ENCODE data around the gene RAD51B.

The RAD51B gene

GRCh38 chr14:68482018-68482417, 662.4 kb downstream of the RAD51B start:
- DNase-seq = no peak

GRCh38 chr14:68482772-68483395, 663.3 kb downstream of the RAD51B start:
- no peak for DNase-seq

GRCh38 chr14:68486033-68486732, 666.6 kb downstream of the RAD51B start:
- no peak for DNase-seq

DNA sequence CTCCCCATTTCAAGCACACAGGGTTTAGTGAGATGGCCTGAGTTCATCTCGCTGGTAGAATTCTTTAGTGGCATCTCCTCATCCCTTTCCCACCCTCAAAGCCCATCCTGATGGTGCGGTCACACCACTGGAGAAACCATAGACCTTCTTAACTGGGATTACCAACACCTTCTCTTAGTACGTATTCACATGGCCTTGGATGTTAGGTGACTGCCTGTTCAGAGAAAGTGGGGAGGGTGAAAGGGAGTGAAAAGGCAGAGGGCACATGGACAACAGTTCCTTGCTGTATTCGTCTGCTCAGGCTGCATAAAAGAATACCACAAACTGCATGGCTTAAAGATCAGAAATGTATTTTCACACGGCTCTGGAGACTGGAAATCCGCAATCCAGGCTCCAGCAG, 667.2 kb downstream of the RAD51B start:
- DNase-seq = no peak

- no peak for DNase-seq
Observed at GRCh38 chr14:68487805-68488590, 668.4 kb downstream of the RAD51B start.

GRCh38 chr14:68491793-68492192, 672.2 kb downstream of the RAD51B start:
- no peak for DNase-seq

- no peak for DNase-seq
Observed at GRCh38 chr14:68492381-68493151, 673.0 kb downstream of the RAD51B start.

GRCh38 chr14:68493152-68493911, 673.8 kb downstream of the RAD51B start:
- DNase-seq = no peak

DNA sequence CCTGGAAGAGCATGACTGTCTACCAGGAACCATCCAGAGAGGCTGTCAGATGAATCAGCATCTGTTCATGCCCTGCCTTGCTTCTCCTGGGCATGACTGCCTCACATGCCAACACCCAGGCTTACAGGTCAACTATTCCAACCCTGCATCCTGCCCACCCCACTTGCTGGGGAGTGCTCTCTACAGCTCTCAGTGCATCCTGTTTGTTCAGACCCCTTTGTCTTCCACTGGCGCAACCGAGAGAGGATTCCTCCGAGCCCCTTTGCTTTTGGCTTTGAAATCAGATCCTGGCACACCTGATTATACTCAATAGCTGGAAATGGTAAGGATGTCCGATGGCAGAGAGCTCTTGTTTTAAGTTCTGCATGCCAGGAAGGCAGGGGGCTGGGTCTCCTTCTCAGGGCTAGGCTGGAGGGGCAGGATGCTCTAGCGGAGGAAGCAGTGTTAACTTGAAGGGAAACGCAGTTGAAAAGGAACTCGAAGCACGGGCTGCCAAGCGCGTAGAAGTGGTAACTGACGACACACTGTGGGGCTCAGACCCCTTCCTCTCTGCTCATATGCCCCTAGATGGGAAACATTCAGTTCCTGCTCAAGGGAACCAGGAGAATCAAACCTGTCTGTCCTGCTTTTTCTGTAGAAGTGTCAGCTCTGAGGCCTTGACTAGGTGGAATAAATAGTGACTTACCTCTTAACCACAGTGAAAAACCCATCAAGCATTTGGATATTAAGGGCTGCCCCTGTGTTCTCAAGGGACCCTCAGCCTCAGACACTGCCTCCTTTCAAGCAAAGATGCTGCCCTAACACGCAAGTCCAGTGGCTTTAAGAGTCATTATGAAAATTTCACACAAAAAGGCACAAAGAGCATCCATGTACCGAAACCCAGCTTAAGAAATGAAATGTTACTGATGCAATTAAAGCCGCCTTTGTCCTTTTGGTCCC, 675.8 kb downstream of the RAD51B start:
- DNase-seq = no peak

DNA sequence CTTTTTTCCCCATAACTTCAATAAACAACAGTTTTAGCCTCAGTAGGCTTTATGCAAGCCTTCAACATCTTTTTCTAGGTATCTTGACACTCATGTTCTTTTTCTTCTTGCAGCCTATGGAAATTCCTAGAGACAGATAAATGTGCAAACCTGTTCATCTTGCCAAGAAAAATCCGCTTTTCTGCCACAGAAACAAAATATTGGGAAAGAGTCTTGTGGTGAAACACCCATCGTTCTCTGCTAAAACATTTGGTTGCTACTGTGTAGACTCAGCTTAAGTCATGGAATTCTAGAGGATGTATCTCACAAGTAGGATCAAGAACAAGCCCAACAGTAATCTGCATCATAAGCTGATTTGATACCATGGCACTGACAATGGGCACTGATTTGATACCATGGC, 677.4 kb downstream of the RAD51B start:
- no peak for DNase-seq

- no peak for DNase-seq
Observed at GRCh38 chr14:68499451-68499850, 679.9 kb downstream of the RAD51B start.

GRCh38 chr14:68501171-68501570, 681.6 kb downstream of the RAD51B start:
- no peak for DNase-seq

DNA sequence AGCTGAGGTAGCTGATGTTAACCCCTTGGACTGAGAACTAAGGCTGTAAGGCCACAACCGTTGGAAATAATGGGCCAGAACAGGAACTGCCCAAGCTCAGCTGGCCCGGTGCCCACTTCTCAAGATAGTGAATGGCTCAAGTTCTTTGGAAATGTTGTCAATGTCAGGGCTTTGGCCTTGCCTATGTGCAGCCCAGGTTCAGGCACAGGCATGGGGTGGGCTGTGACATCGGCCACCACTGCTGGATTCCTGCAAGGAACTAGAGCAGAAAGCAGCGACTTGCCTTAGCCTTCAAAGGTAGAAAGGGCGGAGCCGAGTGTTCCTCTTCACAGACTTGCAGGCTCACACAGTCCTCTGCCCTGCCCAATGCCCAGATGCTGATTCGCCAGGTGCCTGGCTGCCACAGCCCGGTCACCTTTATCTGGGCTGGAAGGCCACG, 682.1 kb downstream of the RAD51B start:
- DNase-seq = peak; percentile 44

DNA sequence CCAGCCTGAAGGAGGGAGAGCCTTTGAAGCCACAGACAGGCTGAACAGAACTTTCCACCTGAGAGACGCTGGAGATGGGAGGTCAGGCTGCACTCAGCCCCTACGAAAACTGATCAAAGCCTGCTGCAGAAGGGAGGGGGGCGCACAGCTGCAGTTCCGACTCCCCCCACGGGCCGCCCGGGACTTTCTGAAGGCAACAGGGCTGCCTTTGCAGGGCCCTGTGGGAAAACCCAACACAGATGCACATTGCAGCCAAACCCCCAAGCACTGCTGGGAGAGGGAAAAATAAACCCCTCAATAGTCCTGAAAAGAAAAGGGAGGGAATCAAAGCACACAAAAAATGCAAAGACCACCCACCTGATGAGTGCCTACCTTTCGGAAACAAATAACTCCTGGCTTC, 682.7 kb downstream of the RAD51B start:
- DNase-seq = no peak

- DNase-seq = no peak
Observed at GRCh38 chr14:68503186-68503825, 683.7 kb downstream of the RAD51B start.

GRCh38 chr14:68504861-68505260, 685.3 kb downstream of the RAD51B start:
- DNase-seq = no peak

- DNase-seq = no peak
Observed at GRCh38 chr14:68506021-68506644, 686.6 kb downstream of the RAD51B start.

DNA sequence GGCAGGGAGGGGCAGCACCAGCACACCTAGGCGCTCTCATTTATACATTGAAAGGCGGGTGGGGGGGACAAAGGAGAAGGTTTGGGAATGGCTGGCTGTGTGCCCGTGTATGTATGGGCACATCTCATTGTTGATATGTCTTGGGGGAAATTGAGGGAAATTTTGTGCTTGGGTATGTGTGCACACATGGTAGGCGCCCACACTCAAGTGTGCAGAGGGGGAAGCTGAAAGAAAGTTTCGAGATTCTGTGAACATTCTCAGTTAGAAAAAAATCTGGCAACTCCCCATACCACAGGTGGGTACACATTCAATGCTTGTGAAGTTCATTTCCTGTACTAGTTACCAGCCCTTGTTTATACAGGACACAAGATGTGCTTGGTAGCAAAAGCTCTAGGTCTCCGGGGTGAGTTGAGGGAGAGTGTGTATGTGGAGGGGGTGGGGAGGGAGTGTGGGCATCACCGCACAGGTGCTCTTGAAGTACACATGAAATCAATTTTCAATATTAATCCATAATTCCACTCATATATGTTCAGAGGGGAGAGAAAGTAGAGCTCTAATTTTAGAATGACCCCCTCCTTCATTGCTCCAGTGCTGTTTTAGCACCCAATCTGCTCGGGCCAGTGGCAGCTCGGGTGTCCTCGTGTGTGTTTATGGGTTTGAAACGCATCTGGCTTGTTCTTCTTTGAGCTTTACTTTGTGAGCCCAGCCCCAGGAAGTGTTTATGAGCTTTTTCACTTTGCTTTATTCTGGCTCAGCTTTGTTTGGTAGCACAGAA, 687.3 kb downstream of the RAD51B start:
- no peak for DNase-seq

DNA sequence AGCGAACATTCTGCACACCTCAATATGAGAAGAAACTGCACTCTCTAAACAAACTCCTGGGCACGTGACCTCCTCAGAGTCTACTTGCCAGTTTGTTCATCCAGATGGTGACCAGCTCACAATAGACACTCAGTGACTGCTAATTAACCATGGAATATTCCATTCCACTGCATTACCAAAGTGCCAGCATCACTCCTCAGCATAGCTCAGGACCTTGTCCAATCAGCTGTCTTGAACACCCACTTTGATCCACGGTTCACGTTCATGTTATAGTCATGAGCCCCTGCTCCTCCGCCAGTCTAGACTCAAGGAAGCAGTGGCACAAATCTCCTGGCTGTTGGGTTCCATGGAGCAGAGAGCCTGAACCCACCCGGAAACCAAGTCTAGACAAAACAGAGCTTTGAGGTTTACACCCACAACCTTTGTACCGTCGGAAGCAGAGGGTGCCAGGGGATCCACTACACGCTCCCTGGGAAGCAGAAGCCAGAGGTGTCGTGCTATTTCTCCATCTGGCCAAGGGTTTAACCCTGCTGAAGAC, 688.0 kb downstream of the RAD51B start:
- no peak for DNase-seq

Measured in MV-4-11 (cell line).